Esophagus squamous epithelium (tissue), 4 donors: ENCODE measurements around the gene PLXDC2.

Experiments used
- CTCF ChIP-seq, 6 experiments: fragments of 450-650 bp in 4 of 6; fragments of 200-600 bp in 2 of 6; sonication (generic) in 2 of 6; IDR thresholded peaks; one replicate each; pipeline ENCODE4 v1.5.1; 2016 to 2019; ENCODE audit warnings: antibody characterized with exemption in 6 of 6, mild to moderate bottlenecking in 4 of 6, moderate library complexity in 4 of 6
- POLR2A ChIP-seq, 4 donors: fragments of 450-650 bp; IDR thresholded peaks; one replicate each; pipeline ENCODE4 v1.6.1; 2017; ENCODE audit warnings: antibody characterized with exemption in 4 of 4, mild to moderate bottlenecking in 4 of 4, moderate library complexity in 3 of 4

GRCh38 chr10:20114179-20114578, 297.9 kb downstream of the PLXDC2 start:
- TF ChIP-seq CTCF (IDR thresholded peaks at IDR 0.05) (no peak), POLR2A (IDR thresholded peaks at IDR 0.05) (no peak)
